Effector memory CD8-positive, alpha-beta T cell (primary cell): ENCODE results near the gene KIF26B.
A peak's percentile ranks its signal among the peaks of the same experiment; 100 is the strongest.

ENCODE experiments used
- ATAC-seq: fragments of 150-1000 bp; cut with Tn5 transposase; replicated peaks from 2 replicates; pipeline ENCODE4 v1.10.0; 2021; ENCODE audit warnings: mild to moderate bottlenecking, moderate library complexity
- DNase-seq, 3 experiments: peaks; one replicate each; pipeline ENCODE4 v3.0.0; 2021
- H3K27ac Mint-ChIP-seq, 2 donors: one replicate each; pipeline ENCODE4 v1.8.0; 2022; ENCODE audit warnings: mild to moderate bottlenecking in 2 of 2, mixed read lengths in 2 of 2, moderate library complexity in 2 of 2
- H3K27me3 Mint-ChIP-seq, 2 donors: one replicate each; pipeline ENCODE4 v1.8.0; 2022; ENCODE audit warnings: mixed read lengths in 2 of 2
- H3K36me3 Mint-ChIP-seq: one replicate; pipeline ENCODE4 v1.8.0; 2022; ENCODE audit warnings: mild to moderate bottlenecking, moderate library complexity, mixed read lengths; ENCODE audit not compliant: insufficient read depth
- H3K4me1 Mint-ChIP-seq, 2 donors: one replicate each; pipeline ENCODE4 v1.8.0; 2022; ENCODE audit warnings: low read depth in 2 of 2, mixed read lengths in 2 of 2
- H3K4me3 Mint-ChIP-seq, 2 donors: one replicate each; pipeline ENCODE4 v1.8.0; 2022; ENCODE audit warnings: mild to moderate bottlenecking in 2 of 2, mixed read lengths in 2 of 2, moderate library complexity in 2 of 2
- H3K9me3 Mint-ChIP-seq, 2 donors: one replicate each; pipeline ENCODE4 v1.8.0; 2022; ENCODE audit warnings: mixed read lengths in 2 of 2
- total RNA-seq, 9 experiments: gene quantifications; one replicate each; lab custom pipeline; 2026; lab: John Stamatoyannopoulos, UW

The KIF26B gene
- total RNA-seq = 0 to 0.25 (median 0) reads per million in 9 experiments

DNA sequence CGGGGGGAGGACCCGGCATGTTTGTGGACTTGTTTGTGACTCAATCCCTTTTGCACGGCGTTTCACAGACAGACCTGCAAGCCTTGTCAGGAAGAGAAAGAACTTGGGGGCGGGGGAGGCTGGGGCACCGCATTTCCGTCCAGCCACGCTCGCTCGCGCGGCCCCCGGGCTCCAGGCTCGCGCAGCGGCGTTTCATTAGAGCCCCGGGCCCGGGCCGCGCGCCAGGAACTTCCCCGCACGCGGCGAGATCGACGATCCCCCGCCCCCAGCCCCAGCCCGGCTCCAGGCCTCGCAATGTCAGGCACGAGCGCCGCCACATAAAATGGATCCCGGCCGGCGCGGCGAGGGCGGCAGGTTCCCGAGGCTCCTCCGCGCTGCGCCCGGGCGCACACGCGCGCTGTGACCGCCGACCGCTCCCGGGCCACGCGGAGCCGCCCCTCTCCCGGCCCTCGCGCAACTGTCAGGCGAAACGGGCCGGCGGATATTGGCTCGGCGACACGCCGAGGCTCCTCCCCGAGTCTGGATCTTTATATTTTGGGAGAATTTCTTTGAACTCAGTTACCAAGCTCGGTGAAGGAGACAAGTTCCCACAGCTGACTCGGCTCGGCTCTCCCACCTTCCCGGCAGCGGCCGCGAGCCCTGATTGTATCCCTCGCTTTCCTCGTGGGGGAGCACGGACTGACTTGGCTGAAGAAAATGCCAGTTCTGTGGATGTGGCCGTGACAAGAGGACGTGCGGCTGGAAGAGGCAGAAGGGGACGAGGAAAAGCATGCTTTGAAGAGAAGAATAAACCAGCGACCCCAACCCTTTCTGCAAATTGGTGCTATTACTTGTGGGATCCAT, at the start of gene KIF26B:
Gene KIF26B, plus strand, starts transcription at position 557 of the 843 bp plus-strand sequence. CDS start 440 bp downstream, outside the sequence.
- DNase-seq (no peak), ATAC-seq (no peak)
- H3K4me1 Mint-ChIP-seq = peaks cover 14 to 15% of the 10 kb centered on the region in 2 donors
- H3K27me3 Mint-ChIP-seq = peaks cover 70 to 88% of the 10 kb centered on the region in 2 donors
- H3K27ac Mint-ChIP-seq = no peak within 1 kb of the TSS
- peak within 1 kb of the TSS; percentile 83 for H3K4me3 Mint-ChIP-seq
- H3K36me3 Mint-ChIP-seq = peaks cover 2% of the 10 kb centered on the region
- peaks cover 0 to 3% of the 10 kb centered on the region in 2 donors for H3K9me3 Mint-ChIP-seq

DNA sequence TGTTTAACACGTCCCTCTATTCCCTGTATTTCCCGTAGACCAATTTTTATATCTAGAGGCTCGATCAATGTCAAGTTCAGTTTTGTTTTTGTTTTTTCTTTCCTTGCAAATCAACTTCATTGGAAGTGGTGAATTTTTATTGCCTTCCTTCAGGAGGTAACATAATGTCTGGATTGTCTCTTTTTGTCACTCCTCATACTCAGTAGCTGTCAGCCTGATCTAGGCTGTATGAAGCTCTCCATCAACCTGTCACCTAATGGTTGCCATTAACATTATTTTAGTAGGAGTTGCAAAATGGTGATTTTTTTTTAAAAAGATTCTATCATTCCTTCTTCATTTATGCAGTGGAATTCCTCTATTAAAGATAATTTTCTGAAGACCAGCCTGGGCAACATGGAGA, 49.7 kb upstream of the KIF26B start:
- H3K4me3 Mint-ChIP-seq = no peak overlapping the region
- H3K36me3 Mint-ChIP-seq = no peaks in the 10 kb centered on the region
- ATAC-seq (no peak), DNase-seq (no peak)
- H3K9me3 Mint-ChIP-seq = no peaks in the 10 kb centered on the region
- H3K27ac Mint-ChIP-seq = no peak overlapping the region
- peaks cover 12 to 13% of the 10 kb centered on the region in 2 donors for H3K27me3 Mint-ChIP-seq
- no peaks in the 10 kb centered on the region for H3K4me1 Mint-ChIP-seq

DNA sequence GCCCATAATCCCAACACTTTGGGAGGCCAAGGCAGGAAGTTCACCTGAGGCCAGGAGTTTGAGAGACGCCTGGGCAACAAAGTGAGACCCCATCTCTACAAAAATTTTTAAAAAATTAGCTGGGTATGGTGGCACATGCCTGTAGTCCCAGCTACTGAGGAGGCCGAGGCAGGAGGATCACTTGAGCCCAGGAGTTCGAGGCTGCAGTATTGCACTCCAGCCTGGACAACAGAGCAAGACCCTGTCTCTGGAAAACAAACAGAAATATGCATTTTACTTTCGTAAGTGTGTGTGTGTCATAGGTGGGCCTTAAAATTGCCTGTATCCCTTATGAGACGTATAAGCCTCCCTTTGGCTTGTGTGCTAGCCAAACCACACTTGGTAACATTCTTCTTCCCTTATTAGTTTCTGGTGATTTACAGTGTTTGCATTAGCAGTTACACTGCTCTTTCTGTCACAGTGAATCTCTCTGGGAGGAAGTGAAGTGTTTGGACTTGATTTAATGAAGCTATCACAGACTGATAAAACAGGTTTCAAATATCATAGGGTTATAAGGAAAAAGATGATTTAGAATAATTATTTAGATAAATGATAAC, 48.9 kb upstream of the KIF26B start:
- Mint-ChIP-seq H3K27ac (no peak overlapping the region), H3K9me3 (no peaks in the 10 kb centered on the region), H3K36me3 (no peaks in the 10 kb centered on the region), H3K27me3 (peaks cover 12 to 13% of the 10 kb centered on the region in 2 donors), H3K4me1 (no peaks in the 10 kb centered on the region), H3K4me3 (no peak overlapping the region)
- ATAC-seq (no peak), DNase-seq (no peak)

DNA sequence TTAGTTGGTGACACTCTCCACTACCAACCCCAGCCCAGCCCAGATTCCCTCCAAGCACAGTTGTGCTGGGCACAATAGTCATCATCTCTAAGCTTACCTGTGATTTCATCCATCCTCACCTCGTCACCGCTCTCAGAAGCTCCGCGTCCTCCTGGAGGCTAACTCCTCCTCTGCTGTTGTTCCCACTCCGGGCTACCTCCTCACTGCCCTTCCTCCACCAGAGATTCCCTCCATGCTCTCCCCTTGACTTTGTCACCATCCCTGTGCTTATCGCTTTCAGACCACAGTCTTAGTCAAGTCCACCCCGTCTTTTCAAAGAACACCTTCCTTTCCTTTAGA, 47.0 kb upstream of the KIF26B start:
- Mint-ChIP-seq H3K4me3 (no peak overlapping the region), H3K4me1 (no peaks in the 10 kb centered on the region), H3K27ac (no peak overlapping the region), H3K9me3 (no peaks in the 10 kb centered on the region), H3K27me3 (peaks cover 12 to 13% of the 10 kb centered on the region in 2 donors), H3K36me3 (no peaks in the 10 kb centered on the region)
- ATAC-seq (no peak), DNase-seq (no peak)

DNA sequence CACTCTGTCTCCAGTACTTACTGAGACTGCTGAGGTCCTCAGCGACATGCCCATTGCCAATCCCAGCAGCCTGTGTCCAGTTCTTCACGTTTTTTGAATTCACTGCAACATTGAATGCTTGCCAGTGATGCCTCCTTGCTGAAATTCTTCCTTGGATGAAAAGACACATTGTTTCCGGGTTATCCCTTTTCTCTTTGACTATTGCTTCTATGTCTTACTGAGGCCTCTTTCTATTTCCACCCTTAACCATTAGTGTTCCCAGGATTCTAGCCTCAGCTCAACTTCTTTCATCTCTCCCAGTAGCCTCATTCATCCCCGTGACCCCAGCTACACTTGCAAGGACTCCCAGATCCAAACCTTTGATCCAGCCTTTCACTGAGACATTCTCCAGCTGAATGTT, 46.5 kb upstream of the KIF26B start:
- Mint-ChIP-seq H3K9me3 (no peaks in the 10 kb centered on the region), H3K4me3 (no peak overlapping the region), H3K27me3 (peaks cover 12 to 13% of the 10 kb centered on the region in 2 donors), H3K4me1 (no peaks in the 10 kb centered on the region), H3K36me3 (no peaks in the 10 kb centered on the region), H3K27ac (no peak overlapping the region)
- ATAC-seq (no peak), DNase-seq (no peak)

DNA sequence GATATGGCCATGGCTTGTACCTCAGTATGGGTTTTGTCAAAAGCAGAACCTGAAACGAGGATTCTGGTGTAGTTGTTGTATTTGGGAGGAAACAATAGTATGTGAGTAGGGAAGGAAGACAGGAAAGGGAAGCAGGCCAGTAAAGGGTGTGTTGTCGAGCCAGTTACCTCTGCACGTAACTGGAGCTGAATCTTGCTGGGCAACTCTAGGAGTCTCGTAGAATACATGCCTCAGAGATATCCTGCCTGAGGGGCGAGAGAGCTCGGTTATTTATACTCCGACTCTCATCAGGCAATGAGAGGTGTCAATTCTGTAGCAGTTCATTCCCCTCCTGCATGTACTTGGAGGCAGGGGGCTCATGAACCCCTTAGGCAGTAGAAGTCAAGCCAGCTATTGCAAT, 45.9 kb upstream of the KIF26B start:
- H3K9me3 Mint-ChIP-seq = no peaks in the 10 kb centered on the region
- DNase-seq = no peak
- H3K27ac Mint-ChIP-seq = no peak overlapping the region

DNA sequence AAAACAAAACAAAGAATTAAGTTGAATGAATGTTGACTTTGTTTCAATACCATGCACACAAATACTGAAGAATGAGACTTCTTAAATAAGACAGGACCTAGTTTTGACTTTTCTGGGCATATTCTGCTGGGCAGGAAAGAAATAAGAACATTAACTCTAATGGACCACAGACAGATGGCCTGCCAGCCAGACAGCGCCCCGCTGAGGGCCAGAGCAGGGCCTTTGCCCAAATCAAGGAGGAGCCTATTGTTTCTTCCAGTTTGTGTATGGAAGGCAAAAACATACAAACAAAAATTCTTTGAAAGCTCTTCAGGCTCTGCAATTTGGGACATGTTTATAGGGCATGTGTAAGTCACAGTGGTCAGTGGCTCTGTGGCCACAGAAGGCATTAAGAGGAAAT, 44.4 kb upstream of the KIF26B start:
- ATAC-seq = no peak
- Mint-ChIP-seq H3K27ac (no peak overlapping the region), H3K27me3 (peaks cover 13 to 15% of the 10 kb centered on the region in 2 donors), H3K36me3 (no peaks in the 10 kb centered on the region), H3K4me3 (no peak overlapping the region), H3K9me3 (no peaks in the 10 kb centered on the region), H3K4me1 (no peaks in the 10 kb centered on the region)
- no peak for DNase-seq

More for the DNA sequence above, 45.9 kb upstream of the KIF26B start:
- ATAC-seq = no peak
- H3K27me3 Mint-ChIP-seq = peaks cover 12 to 13% of the 10 kb centered on the region in 2 donors
- H3K36me3 Mint-ChIP-seq = no peaks in the 10 kb centered on the region
- H3K4me3 Mint-ChIP-seq = no peak overlapping the region
- H3K4me1 Mint-ChIP-seq = no peaks in the 10 kb centered on the region

DNA sequence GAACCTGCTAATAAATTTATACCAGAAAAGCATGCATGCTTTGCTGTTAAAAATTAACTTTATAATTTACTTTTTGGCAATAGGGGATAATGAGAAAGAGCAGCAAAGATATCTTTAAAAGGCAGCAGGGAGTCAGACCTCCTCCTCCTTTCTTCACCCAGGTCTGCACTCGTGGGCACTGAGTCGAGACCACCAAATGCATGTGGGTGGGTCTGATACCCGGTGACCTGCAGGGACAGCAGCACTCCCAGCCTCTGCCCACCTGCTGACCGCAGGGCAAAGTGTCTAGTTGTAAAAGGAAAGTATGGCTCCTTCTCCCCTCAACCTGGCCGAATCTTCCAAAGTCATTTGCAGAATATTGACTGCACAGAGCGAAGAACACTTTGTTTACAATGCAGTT, 43.7 kb upstream of the KIF26B start:
- Mint-ChIP-seq H3K36me3 (no peaks in the 10 kb centered on the region), H3K9me3 (no peaks in the 10 kb centered on the region), H3K27ac (no peak overlapping the region), H3K27me3 (peaks cover 13 to 21% of the 10 kb centered on the region in 2 donors), H3K4me1 (no peaks in the 10 kb centered on the region), H3K4me3 (no peak overlapping the region)
- ATAC-seq = no peak
- no peak for DNase-seq

DNA sequence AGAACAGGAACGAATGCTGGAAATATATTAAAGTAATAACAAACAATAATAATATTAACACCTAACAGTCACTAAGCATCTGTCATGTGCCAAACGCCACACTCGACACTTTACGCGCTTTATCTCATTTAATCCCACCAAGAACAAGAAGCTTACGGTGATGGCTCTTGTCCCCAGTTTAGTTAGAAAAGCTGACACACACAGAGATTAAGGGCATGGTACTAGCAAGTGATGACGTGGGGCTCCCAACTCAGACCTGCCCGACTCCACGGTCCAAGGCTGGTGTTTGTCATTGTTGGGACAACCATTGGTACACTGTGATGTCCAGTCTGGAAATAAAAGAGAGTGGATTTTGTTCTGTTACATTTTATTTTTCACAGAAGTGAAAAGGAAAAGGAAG, 41.1 kb upstream of the KIF26B start:
- H3K4me3 Mint-ChIP-seq = no peak overlapping the region
- peaks cover 2 to 20% of the 10 kb centered on the region in 2 donors for H3K27me3 Mint-ChIP-seq
- DNase-seq (no peak), ATAC-seq (no peak)
- H3K27ac Mint-ChIP-seq = no peak overlapping the region
- H3K4me1 Mint-ChIP-seq = no peaks in the 10 kb centered on the region
- H3K36me3 Mint-ChIP-seq = no peaks in the 10 kb centered on the region
- H3K9me3 Mint-ChIP-seq = no peaks in the 10 kb centered on the region

DNA sequence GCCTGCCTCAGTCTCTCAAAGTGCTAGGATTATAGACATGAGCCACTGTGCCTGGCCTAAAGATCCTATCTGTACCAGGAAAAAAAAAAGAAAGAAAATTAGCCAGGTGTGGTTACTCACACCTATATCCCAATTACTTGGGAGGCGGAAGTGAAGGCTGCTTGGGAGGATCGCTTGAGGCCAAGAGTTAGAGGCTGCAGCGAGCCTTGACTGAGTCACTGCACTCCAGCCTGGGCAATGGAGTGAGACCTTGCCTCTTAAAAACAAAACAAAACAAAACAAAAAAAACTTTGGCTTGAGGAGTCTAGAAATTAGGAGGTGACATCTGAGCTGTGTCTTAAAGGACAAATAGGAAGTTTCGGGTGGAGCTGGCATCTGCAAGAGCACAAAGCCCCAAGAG, 38.7 kb upstream of the KIF26B start:
- Mint-ChIP-seq H3K27ac (no peak overlapping the region), H3K4me3 (no peak overlapping the region), H3K36me3 (no peaks in the 10 kb centered on the region), H3K27me3 (peaks cover 0 to 26% of the 10 kb centered on the region in 2 donors), H3K9me3 (no peaks in the 10 kb centered on the region), H3K4me1 (no peaks in the 10 kb centered on the region)
- DNase-seq = no peak
- ATAC-seq = no peak

DNA sequence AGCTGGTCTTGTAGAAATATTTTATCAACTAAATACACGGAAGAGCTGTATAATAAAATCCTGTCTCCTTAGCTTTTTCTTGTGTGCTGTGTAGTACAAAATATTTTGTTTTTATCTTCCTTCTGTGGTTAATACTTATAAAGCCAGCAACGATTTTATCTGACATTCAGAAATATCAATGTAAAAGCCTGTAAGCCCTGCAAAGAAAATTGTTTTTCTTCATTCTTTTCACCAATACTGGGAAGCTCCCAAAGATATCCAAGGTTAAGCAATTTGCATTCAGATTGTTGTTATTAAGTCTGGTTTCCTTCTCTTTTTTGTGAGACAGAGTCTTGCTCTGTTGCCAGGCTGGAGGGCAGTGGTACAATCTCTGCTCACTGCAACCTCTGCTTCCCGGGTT, 38.0 kb upstream of the KIF26B start:
- ATAC-seq = no peak
- Mint-ChIP-seq H3K4me1 (no peaks in the 10 kb centered on the region), H3K27ac (no peak overlapping the region), H3K4me3 (no peak overlapping the region), H3K36me3 (no peaks in the 10 kb centered on the region), H3K9me3 (no peaks in the 10 kb centered on the region), H3K27me3 (peaks cover 0 to 26% of the 10 kb centered on the region in 2 donors)
- no peak for DNase-seq

DNA sequence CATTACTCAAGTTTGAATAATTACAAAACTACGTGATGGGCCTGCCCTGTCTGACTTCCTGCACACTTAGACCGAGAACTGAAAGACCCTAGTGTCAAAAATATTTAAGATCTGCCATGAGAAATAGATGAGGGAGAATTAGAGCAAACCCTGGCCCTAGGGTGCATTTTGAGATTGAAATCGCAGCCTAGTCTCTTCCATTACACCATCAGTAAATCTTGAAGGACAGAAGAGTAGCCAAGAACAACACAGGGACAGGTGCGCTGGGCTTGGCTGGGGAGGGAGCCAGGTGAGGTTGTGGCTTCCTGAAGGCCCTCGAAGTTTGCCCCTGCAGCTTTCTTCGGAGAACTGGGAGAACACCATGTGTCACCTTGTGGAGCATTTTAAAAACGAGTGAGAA, 36.7 kb upstream of the KIF26B start:
- Mint-ChIP-seq H3K27me3 (peaks cover 0 to 26% of the 10 kb centered on the region in 2 donors), H3K4me3 (no peak overlapping the region), H3K9me3 (no peaks in the 10 kb centered on the region), H3K4me1 (no peaks in the 10 kb centered on the region), H3K27ac (peak overlapping the region in 1 of 2 donors; percentile 67), H3K36me3 (no peaks in the 10 kb centered on the region)
- ATAC-seq (no peak), DNase-seq (no peak)

DNA sequence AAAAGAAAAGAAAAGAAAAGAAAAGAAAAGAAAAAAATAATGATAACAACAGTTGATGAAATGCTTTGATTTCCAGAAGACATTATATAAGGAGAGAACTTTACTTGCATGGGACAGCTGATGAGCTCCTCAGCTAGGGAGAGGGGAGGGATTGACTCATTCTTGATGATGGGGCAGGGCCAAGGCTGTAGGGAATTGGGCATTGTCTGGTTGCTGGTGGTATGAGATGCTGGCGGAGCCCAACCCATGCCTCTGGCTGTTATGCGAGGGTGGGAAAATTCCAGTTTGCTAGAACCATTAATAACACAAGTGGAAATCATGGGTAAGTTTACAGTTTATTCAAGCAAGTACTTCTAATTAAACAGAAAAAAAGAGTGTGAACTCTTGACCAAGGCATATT, 36.0 kb upstream of the KIF26B start:
- Mint-ChIP-seq H3K27ac (peak overlapping the region in 1 of 2 donors; percentile 67), H3K9me3 (no peaks in the 10 kb centered on the region), H3K36me3 (no peaks in the 10 kb centered on the region), H3K27me3 (peaks cover 0 to 26% of the 10 kb centered on the region in 2 donors), H3K4me1 (no peaks in the 10 kb centered on the region), H3K4me3 (no peak overlapping the region)
- DNase-seq = no peak
- ATAC-seq = no peak

DNA sequence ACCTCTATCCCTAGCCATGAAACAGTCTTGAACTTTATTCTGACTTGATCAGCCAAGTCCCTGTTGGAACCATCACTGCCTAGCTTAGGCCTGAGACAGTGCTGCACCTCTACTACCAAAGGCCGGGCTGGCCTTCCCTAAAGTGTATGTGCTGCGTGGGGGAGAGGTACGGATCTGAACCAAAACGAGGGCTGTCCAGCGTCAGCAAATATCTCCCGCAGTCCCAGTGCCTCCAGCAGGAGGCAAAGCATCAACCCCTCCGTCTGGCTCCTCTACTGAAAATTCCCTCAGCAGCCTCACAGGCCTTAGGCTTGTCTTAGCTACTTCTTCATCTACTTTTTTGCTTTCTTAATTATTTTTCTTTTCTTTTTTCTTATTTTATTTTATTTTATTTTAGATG, 33.3 kb upstream of the KIF26B start:
- Mint-ChIP-seq H3K36me3 (no peaks in the 10 kb centered on the region), H3K9me3 (no peaks in the 10 kb centered on the region), H3K27me3 (peaks cover 7 to 31% of the 10 kb centered on the region in 2 donors), H3K4me1 (no peaks in the 10 kb centered on the region), H3K27ac (no peak overlapping the region), H3K4me3 (no peak overlapping the region)
- ATAC-seq (no peak), DNase-seq (no peak)
